ENCODE data around the gene ITGA1.

Gene ITGA1

GRCh38 chr5:52906343-52906742 is 118.6 kb downstream of the ITGA1 start:
- no peak overlapping the region for H3K4me3 ChIP-seq (replicated peaks; ENCODE audit: low read depth, low read length)
- TF ChIP-seq CTCF (IDR thresholded peaks at IDR 0.05; ENCODE audit: low read length, missing control alignments) = no peak
- no peak for DNase-seq (ENCODE audit: low read depth)

DNA sequence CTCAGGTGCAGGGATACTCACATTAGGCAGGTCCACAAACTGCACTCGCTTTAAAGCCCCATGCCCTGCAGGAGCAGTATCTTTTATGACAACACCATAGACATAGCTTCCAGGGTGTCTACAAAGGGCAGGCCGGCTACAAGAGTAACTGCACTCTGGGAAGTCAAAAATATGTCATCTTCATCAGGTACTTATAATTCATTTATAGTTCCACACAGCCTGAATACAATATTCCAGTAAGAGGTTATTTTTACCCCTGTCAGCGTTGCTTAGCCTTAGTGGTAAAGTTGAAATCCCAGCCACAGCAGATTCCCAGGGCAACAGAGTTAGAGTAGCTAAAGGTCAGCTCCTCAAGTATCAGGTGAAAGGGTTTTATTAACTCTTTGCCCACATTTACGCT is 119.1 kb downstream of the ITGA1 start:
- DNase-seq (ENCODE audit: low read depth) = no peak
- TF ChIP-seq CTCF (IDR thresholded peaks at IDR 0.05; ENCODE audit: low read length, missing control alignments) = no peak
- no peak overlapping the region for H3K4me3 ChIP-seq (replicated peaks; ENCODE audit: low read depth, low read length)

DNA sequence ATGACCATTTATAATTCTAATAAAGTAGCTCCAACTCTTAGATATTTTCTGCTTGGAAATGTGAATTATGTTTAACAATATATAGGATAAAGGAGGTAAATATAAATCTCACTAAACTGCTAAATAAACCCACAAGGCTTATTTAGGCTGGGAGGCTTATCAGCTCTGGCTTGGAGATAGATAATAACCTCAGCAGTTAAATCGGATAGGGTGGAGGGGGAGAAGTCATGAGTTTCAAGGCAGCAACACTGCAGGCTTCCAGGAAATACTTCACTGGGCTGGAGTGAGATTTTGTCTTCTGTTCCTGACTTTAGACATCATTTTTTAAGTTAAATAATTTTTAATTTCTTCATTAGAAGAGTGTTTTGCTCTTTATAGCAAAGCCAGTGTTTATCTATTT is 121.5 kb downstream of the ITGA1 start:
- DNase-seq (ENCODE audit: low read depth) = peak; percentile 28
- no peak for TF ChIP-seq CTCF (IDR thresholded peaks at IDR 0.05; ENCODE audit: low read length, missing control alignments)

GRCh38 chr5:52910071-52910470 is 122.4 kb downstream of the ITGA1 start:
- no peak for DNase-seq (ENCODE audit: low read depth)
- H3K4me3 ChIP-seq (replicated peaks; ENCODE audit: low read depth, low read length) = no peak overlapping the region
- no peak for TF ChIP-seq CTCF (IDR thresholded peaks at IDR 0.05; ENCODE audit: low read length, missing control alignments)

More for the DNA sequence above, 121.5 kb downstream of the ITGA1 start:
- H3K4me3 ChIP-seq (replicated peaks; ENCODE audit: low read depth, low read length) = no peak overlapping the region

- peak; percentile 87 for DNase-seq (ENCODE audit: low read depth)
- peak; percentile 50 for TF ChIP-seq CTCF (IDR thresholded peaks at IDR 0.05; ENCODE audit: low read length, missing control alignments)
- H3K4me3 ChIP-seq (replicated peaks; ENCODE audit: low read depth, low read length) = peak overlapping the region; percentile 50
Measured at GRCh38 chr5:52915176-52915875, 127.6 kb downstream of the ITGA1 start.

DNA sequence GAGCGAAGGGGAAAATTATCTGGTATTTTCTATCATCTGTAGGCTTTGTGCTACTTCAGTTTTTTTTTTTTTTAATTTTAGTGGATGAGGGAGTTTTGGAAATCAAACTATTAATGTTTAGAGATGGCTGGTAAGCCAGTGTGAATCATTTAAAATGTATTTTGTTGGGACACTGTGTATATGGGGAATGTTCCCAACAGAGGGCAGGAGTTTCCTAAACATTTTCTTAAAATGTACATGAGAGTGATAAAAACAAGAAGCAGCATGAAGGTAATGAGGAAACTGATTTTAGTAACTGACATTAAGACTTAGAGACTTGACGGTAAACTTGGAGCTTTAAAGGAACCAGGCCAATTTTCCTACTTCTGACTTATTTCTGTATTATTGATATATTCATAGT is 133.2 kb downstream of the ITGA1 start:
- DNase-seq (ENCODE audit: low read depth) = peak; percentile 53

More for the DNA sequence above, 133.2 kb downstream of the ITGA1 start:
- H3K4me3 ChIP-seq (replicated peaks; ENCODE audit: low read depth, low read length) = no peak overlapping the region
- TF ChIP-seq CTCF (IDR thresholded peaks at IDR 0.05; ENCODE audit: low read length, missing control alignments) = peak; percentile 20
